ENCODE data around the gene ADAM11.

DNA sequence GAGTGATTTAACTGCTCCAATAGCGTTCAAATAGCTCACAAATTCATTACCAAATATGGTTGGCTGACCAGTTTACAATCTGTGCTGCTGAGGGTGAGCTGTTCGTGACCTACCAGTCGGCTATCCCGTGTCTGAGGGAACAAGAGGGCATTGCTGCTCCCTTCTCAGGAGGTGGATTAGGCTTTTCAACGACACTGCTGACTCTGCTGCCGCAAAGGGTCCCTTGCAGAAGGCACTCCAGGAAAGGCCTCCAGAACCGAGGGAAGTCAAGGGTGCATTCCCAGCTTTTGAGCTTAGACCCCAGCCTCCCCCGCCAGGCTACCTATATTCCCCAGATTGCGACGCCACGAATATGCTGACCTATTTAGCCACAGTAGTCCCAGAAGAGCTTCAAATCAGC, 39.0 kb downstream of the ADAM11 start:
- TF ChIP-seq, protein P1, sequence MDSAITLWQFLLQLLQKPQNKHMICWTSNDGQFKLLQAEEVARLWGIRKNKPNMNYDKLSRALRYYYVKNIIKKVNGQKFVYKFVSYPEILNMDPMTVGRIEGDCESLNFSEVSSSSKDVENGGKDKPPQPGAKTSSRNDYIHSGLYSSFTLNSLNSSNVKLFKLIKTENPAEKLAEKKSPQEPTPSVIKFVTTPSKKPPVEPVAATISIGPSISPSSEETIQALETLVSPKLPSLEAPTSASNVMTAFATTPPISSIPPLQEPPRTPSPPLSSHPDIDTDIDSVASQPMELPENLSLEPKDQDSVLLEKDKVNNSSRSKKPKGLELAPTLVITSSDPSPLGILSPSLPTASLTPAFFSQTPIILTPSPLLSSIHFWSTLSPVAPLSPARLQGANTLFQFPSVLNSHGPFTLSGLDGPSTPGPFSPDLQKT (IDR thresholded peaks at IDR 0.05; ENCODE audit: borderline replicate concordance, low read depth, low read length) = no peak
- TF ChIP-seq ZNF292 (tag by site-specific recombination; IDR thresholded peaks at IDR 0.05; ENCODE audit: borderline replicate concordance, low read depth) = no peak
- TF ChIP-seq, protein P2, sequence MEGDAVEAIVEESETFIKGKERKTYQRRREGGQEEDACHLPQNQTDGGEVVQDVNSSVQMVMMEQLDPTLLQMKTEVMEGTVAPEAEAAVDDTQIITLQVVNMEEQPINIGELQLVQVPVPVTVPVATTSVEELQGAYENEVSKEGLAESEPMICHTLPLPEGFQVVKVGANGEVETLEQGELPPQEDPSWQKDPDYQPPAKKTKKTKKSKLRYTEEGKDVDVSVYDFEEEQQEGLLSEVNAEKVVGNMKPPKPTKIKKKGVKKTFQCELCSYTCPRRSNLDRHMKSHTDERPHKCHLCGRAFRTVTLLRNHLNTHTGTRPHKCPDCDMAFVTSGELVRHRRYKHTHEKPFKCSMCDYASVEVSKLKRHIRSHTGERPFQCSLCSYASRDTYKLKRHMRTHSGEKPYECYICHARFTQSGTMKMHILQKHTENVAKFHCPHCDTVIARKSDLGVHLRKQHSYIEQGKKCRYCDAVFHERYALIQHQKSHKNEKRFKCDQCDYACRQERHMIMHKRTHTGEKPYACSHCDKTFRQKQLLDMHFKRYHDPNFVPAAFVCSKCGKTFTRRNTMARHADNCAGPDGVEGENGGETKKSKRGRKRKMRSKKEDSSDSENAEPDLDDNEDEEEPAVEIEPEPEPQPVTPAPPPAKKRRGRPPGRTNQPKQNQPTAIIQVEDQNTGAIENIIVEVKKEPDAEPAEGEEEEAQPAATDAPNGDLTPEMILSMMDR (tag by site-specific recombination; IDR thresholded peaks at IDR 0.05) = no peak
- TF ChIP-seq ZNF174 (tag by site-specific recombination; IDR thresholded peaks at IDR 0.05) = no peak
- no peak for TF ChIP-seq ZSCAN30 (tag by site-specific recombination; IDR thresholded peaks at IDR 0.05)
- no peak for TF ChIP-seq ZNF404 (tag by site-specific recombination; IDR thresholded peaks at IDR 0.05)
- TF ChIP-seq, protein P3, sequence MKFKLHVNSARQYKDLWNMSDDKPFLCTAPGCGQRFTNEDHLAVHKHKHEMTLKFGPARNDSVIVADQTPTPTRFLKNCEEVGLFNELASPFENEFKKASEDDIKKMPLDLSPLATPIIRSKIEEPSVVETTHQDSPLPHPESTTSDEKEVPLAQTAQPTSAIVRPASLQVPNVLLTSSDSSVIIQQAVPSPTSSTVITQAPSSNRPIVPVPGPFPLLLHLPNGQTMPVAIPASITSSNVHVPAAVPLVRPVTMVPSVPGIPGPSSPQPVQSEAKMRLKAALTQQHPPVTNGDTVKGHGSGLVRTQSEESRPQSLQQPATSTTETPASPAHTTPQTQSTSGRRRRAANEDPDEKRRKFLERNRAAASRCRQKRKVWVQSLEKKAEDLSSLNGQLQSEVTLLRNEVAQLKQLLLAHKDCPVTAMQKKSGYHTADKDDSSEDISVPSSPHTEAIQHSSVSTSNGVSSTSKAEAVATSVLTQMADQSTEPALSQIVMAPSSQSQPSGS (tag by site-specific recombination; IDR thresholded peaks at IDR 0.05; ENCODE audit: low read depth) = no peak
- TF ChIP-seq, protein P4, sequence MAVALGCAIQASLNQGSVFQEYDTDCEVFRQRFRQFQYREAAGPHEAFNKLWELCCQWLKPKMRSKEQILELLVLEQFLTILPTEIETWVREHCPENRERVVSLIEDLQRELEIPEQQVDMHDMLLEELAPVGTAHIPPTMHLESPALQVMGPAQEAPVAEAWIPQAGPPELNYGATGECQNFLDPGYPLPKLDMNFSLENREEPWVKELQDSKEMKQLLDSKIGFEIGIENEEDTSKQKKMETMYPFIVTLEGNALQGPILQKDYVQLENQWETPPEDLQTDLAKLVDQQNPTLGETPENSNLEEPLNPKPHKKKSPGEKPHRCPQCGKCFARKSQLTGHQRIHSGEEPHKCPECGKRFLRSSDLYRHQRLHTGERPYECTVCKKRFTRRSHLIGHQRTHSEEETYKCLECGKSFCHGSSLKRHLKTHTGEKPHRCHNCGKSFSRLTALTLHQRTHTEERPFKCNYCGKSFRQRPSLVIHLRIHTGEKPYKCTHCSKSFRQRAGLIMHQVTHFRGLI (tag by site-specific recombination; IDR thresholded peaks at IDR 0.05) = no peak
- no peak for TF ChIP-seq ZNF514 (tag by site-specific recombination; IDR thresholded peaks at IDR 0.05)
- no peak for TF ChIP-seq ZNF146 (tag by site-specific recombination; IDR thresholded peaks at IDR 0.05)
- no peak for TF ChIP-seq KLF16 (tag by site-specific recombination; IDR thresholded peaks at IDR 0.05)
- TF ChIP-seq FEZF1 (tag by site-specific recombination; IDR thresholded peaks at IDR 0.05) = no peak
